Stomach (tissue), 9 donors: ENCODE results near the gene LRRC27. TPM values are rescaled to one million over a fixed set of nuclear protein-coding genes. Genes with fewer than 3 reads are reported as not detected.
"Not testable (repeated sequence)": the region's sequence is repeated elsewhere in the genome, so short reads cannot be mapped to it uniquely, and the experiment has no call there.

ENCODE experiments used
- DNase-seq, 2 donors: peaks; one replicate each; pipeline versions ENCODE4 v3.0.0 to v3.0.0-alpha.2; 2013 to 2019
- H3K27ac ChIP-seq, 5 donors: fragments of 200-600 bp in 4 of 5; sonication (generic) in 4 of 5; one replicate each; pipeline ENCODE4 v1.5.1; 2013 to 2019; ENCODE audit warnings: mild to moderate bottlenecking in 1 of 5, moderate library complexity in 1 of 5
- H3K27me3 ChIP-seq, 3 donors: fragments of 200-600 bp; sonication (generic); one replicate each; pipeline ENCODE4 v1.5.1; 2017 to 2019; ENCODE audit warnings: mixed run types in 1 of 3
- H3K36me3 ChIP-seq, 4 donors: fragments of 200-600 bp; sonication (generic); 1 replicate in 3 of 4; 2 replicates in 1 of 4; pipeline ENCODE4 v1.5.1; 2016 to 2019
- H3K4me1 ChIP-seq, 4 donors: fragments of 200-600 bp; sonication (generic); one replicate each; pipeline ENCODE4 v1.5.1; 2016 to 2019
- H3K4me3 ChIP-seq, 4 donors: fragments of 200-600 bp; sonication (generic) in 3 of 4; one replicate each; pipeline ENCODE4 v1.5.1; 2016 to 2019; ENCODE audit warnings: mild to moderate bottlenecking in 1 of 4
- H3K9me3 ChIP-seq, 4 donors: fragments of 200-600 bp; sonication (generic); one replicate each; pipeline ENCODE4 v1.5.1; 2016 to 2019
- EP300 ChIP-seq: sonication (generic); formaldehyde crosslinking; IDR thresholded peaks from one replicate; pipeline ENCODE4 v1.6.1; 2017; ENCODE audit warnings: antibody characterized with exemption
- POLR2A ChIP-seq, 4 donors: fragments of 450-650 bp; IDR thresholded peaks; one replicate each; pipeline ENCODE4 v1.6.1; 2016; ENCODE audit warnings: antibody characterized with exemption in 4 of 4, control low read depth in 2 of 4, mild to moderate bottlenecking in 1 of 4, moderate library complexity in 1 of 4
- POLR2AphosphoS5 ChIP-seq, 3 donors: sonication (generic); formaldehyde crosslinking; IDR thresholded peaks; one replicate each; pipeline ENCODE4 v1.6.1; 2016; ENCODE audit warnings: antibody characterized with exemption in 3 of 3
- WGBS, 5 donors: extraction: QIAGEN DNeasy Blood & Tissue Kit in 3 of 5; methylation state at CpG; one replicate each; pipeline versions ENCODE4 v1.1.5 to v1.1.7; 2013 to 2018; 5-methylcytosine and 5-hydroxymethylcytosine counted together
- intact Hi-C: fragments of 100-400 bp; cut with DNase I; formaldehyde crosslinking; loops from one replicate; pipeline ENCODE4 v1.15.1; 2023; ENCODE audit warnings: low total_unique reads
- polyA plus RNA-seq, 3 donors: library from polyadenylated mRNA; stranded (reverse); fragments of 200-250 nt; gene quantifications; one replicate each; pipeline ENCODE4 v1.2.3, GENCODE V29; 2013
- total RNA-seq, 5 donors: library from RNA; depleted of rRNA; stranded (reverse); fragments of >200 nt; gene quantifications; one replicate each; pipeline versions ENCODE4 v1.1.0 to v1.2.3, GENCODE V29; 2014 to 2016
- TF ChIP-seq, protein P1 (sequence below), 7 experiments: fragments of 450-650 bp in 4 of 7; fragments of 200-600 bp in 3 of 7; sonication (generic) in 3 of 7; IDR thresholded peaks; one replicate each; pipeline ENCODE4 v1.5.1; 2016 to 2019; ENCODE audit warnings: antibody characterized with exemption in 7 of 7, control low read depth in 2 of 7, mild to moderate bottlenecking in 1 of 7
- donor health status: healthy with polysubstance abuse.
- donor health status: Bipolar disorder and iron deficiency.
- donor health status: healthy.

The LRRC27 gene
- total and polyA plus RNA-seq, 8 donors = 4.2 to 31.3 (median 11.1) TPM

DNA sequence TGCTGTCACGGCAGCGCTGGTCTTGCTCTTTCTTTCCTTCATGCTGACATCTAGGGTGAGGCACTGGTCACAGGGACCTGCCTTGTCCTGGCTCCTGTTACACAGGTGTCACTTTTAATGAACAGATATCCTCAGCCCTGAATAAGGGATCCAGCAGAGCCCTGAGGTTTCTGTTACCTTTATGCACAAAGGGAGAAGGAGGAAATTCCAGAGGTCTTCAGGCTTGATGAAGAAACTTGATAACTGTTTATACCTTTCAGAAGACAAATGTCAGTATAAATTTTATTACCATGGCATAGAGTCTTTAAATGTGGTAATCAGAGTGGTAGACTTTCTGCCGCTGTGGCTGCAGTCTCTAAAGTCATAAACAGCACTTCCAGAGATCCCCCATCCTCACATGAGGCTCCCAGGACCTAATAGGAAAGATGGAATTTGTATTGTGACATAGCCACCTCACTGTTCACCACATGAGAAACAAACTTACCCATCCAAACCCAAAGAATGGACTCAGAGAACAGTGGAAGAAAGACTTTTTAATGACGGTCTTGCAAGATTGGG, 2.7 kb downstream of the LRRC27 start:
- no peak for DNase-seq
- TF ChIP-seq POLR2A (IDR thresholded peaks at IDR 0.05) = no peak
- no peak for TF ChIP-seq EP300
- TF ChIP-seq, protein P1, sequence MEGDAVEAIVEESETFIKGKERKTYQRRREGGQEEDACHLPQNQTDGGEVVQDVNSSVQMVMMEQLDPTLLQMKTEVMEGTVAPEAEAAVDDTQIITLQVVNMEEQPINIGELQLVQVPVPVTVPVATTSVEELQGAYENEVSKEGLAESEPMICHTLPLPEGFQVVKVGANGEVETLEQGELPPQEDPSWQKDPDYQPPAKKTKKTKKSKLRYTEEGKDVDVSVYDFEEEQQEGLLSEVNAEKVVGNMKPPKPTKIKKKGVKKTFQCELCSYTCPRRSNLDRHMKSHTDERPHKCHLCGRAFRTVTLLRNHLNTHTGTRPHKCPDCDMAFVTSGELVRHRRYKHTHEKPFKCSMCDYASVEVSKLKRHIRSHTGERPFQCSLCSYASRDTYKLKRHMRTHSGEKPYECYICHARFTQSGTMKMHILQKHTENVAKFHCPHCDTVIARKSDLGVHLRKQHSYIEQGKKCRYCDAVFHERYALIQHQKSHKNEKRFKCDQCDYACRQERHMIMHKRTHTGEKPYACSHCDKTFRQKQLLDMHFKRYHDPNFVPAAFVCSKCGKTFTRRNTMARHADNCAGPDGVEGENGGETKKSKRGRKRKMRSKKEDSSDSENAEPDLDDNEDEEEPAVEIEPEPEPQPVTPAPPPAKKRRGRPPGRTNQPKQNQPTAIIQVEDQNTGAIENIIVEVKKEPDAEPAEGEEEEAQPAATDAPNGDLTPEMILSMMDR (IDR thresholded peaks at IDR 0.05) = no peak
- no peak for TF ChIP-seq POLR2AphosphoS5 (IDR thresholded peaks at IDR 0.05)
- Histone ChIP-seq H3K4me3 (no peak overlapping the region), H3K27ac (peak overlapping the region in 1 of 5 donors; percentile 19), H3K36me3 (peaks cover 0 to 24% (median 16%) of the 10 kb centered on the region in 4 donors), H3K4me1 (peaks cover 21 to 50% (median 34%) of the 10 kb centered on the region in 4 donors), H3K27me3 (no peaks in the 10 kb centered on the region), H3K9me3 (no peaks in the 10 kb centered on the region)
- WGBS, 5 donors = 92 to 96% (median 94%) methylated on average over 4 of the region's 4 CpGs
- intact Hi-C loops = no loop called here

DNA sequence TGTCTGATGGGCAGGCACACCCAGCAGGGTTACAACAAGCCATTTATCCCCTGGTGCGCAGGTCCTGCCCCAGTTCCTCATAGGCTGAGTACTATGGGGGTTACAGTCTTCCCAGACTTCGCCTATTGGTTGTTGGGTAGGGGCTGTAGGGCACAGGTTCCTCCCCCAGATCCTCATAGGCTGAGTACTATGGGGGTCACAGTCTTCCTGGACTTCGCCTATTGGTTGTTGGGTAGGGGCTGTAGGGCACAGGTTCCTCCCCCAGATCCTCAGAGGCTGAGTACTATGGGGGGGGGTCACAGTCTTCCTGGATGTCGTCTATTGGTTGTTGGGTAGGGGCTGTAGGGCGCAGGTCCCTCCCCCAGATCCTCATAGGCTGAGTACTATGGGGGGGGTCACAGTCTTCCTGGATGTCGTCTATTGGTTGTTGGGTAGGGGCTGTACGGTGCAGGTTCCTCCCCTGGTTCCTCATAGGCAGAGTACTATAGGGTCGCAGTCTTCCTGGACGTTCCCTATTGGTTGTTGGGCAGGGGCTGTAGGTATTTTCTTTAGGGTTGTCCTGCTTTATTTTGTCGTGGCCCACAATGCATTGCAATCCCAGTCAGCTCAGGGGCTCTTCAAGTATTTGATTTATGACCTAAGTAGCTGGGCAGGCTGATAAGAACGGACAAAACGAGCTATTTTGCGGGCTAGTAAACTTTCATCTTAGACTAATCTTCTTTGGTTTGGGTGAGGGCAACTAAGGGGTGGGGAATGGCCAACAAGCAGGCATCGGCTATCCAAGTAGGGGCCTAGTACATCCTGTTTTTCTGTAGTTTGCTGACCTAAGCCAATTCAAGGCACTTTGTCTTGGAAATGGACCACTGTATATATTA, 3.4 kb downstream of the LRRC27 start:
- Histone ChIP-seq H3K27ac (peak overlapping the region in 3 of 5 donors; percentile 18 to 59 (median 19)), H3K27me3 (no peaks in the 10 kb centered on the region), H3K4me3 (peak overlapping the region in 1 of 4 donors; percentile 49), H3K4me1 (peaks cover 18 to 43% (median 28%) of the 10 kb centered on the region in 4 donors), H3K36me3 (peaks cover 0 to 30% (median 23%) of the 10 kb centered on the region in 4 donors), H3K9me3 (no peaks in the 10 kb centered on the region)
- TF ChIP-seq POLR2AphosphoS5 (IDR thresholded peaks at IDR 0.05) (no peak), EP300 (no peak), POLR2A (IDR thresholded peaks at IDR 0.05) (no peak)
- TF ChIP-seq, protein P1 (IDR thresholded peaks at IDR 0.05) = no peak
- DNase-seq = peak in 1 of 2 donors; percentile 82
- 57 to 76% (median 64%) methylated on average over 13 to 14 of the region's 14 CpGs for WGBS, 5 donors
- intact Hi-C loops = no loop called here

GRCh38 chr10:132336064-132336746, 4.2 kb downstream of the LRRC27 start:
- 26 to 56% (median 33%) methylated on average over 11 of the region's 11 CpGs for WGBS, 5 donors
- Histone ChIP-seq H3K4me1 (peaks cover 12 to 35% (median 21%) of the 10 kb centered on the region in 4 donors), H3K36me3 (peaks cover 0 to 31% (median 23%) of the 10 kb centered on the region in 4 donors), H3K9me3 (no peaks in the 10 kb centered on the region), H3K27me3 (no peaks in the 10 kb centered on the region), H3K27ac (peak overlapping the region in 4 of 5 donors; percentile 18 to 85 (median 77)), H3K4me3 (peak overlapping the region; percentile 38 to 51 (median 46))
- DNase-seq = peak in 1 of 2 donors; percentile 26
- TF ChIP-seq POLR2AphosphoS5 (IDR thresholded peaks at IDR 0.05) = no peak
- no peak for TF ChIP-seq EP300
- no peak for TF ChIP-seq POLR2A (IDR thresholded peaks at IDR 0.05)
- TF ChIP-seq, protein P1 (IDR thresholded peaks at IDR 0.05) = no peak
- intact Hi-C loops = no loop called here

- DNase-seq = peak; percentile 37 to 50
- Histone ChIP-seq H3K36me3 (peaks cover 0 to 35% (median 26%) of the 10 kb centered on the region in 4 donors), H3K27ac (peak overlapping the region; percentile 67 to 85 (median 75)), H3K4me1 (peaks cover 12 to 34% (median 21%) of the 10 kb centered on the region in 4 donors), H3K27me3 (no peaks in the 10 kb centered on the region), H3K4me3 (peak overlapping the region; percentile 38 to 51 (median 46)), H3K9me3 (no peaks in the 10 kb centered on the region)
- no peak for TF ChIP-seq POLR2A (IDR thresholded peaks at IDR 0.05)
- TF ChIP-seq EP300 = no peak
- TF ChIP-seq, protein P1 (IDR thresholded peaks at IDR 0.05) = no peak
- TF ChIP-seq POLR2AphosphoS5 (IDR thresholded peaks at IDR 0.05) = no peak
- intact Hi-C loops = no loop called here
- 11 to 35% (median 26%) methylated on average over 14 to 19 of the region's 19 CpGs for WGBS, 5 donors
These were observed 5.0 kb downstream of the LRRC27 start for GRCh38 chr10:132336919-132337407.

GRCh38 chr10:132337854-132338253, 5.9 kb downstream of the LRRC27 start:
- H3K4me1 ChIP-seq = peaks cover 7 to 26% (median 13%) of the 10 kb centered on the region in 4 donors
- intact Hi-C loops, H3K27ac ChIP-seq, DNase-seq, H3K9me3 ChIP-seq, H3K27me3 ChIP-seq: not testable (repeated sequence)
- peak overlapping the region in 1 of 4 donors; percentile 49 for H3K4me3 ChIP-seq
- 93 to 96% (median 94%) methylated on average over 7 of the region's 7 CpGs for WGBS, 5 donors
- H3K36me3 ChIP-seq = peaks cover 0 to 42% (median 34%) of the 10 kb centered on the region in 4 donors
